RPMI7951 (cell line): Measurements from ENCODE around the gene OBSL1. TPM values are rescaled to one million over a fixed set of nuclear protein-coding genes. Genes with fewer than 3 reads are reported as not detected.
A peak's percentile ranks its signal among the peaks of the same experiment; 100 is the strongest.

ENCODE experiments used
- DNase-seq: peaks from one replicate; pipeline ENCODE4 v3.0.0-alpha.2; 2012; ENCODE audit warnings: low read depth
- total RNA-seq: library from RNA; depleted of rRNA; stranded (reverse); fragments of >200 nt; shearing (Covaris generic); gene quantifications from 2 replicates; pipeline ENCODE4 v1.2.3, GENCODE V29; 2014

Gene OBSL1
- total RNA-seq, 1 experiment from 2014 or later = 41.5 TPM

- DNase-seq = no peak
Measured at GRCh38 chr2:219549619-219550018, 21.7 kb downstream of the OBSL1 start.

- no peak for DNase-seq
Measured at GRCh38 chr2:219548990-219549389, 22.3 kb downstream of the OBSL1 start.

DNA sequence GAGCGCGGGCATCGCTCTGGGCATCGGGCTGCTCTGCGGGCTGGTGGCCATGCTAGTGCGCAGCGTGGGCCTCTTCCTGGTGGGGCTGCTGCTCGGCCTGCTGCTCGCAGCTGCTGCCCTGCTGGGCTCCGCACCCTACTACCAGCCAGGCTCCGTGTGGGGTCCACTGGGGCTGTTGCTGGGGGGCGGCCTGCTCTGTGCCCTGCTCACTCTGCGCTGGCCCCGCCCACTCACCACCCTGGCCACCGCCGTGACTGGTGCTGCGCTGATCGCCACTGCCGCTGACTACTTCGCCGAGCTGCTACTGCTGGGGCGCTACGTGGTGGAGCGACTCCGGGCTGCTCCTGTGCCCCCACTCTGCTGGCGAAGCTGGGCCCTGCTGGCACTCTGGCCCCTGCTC, 23.7 kb downstream of the OBSL1 start:
- no peak for DNase-seq

DNA sequence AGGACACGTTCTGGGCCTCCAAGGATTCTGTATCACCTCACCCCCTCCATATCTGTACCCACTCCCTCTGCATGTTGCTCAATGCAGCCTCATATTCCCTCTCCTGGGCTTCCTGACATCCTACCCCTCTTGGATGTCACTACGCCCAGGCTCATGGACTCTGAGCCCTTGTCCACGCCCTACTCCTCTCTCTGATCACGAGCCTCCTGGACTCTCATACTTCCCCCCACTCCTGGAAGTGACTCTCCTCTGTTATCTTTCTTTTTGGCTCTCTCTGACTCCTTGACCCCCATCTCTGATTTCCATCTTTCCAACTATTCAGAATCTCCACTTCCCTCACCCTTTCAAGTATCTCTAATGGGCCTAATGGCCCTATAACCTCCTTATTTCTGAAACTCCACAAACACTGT, 25.4 kb downstream of the OBSL1 start:
- DNase-seq = no peak

DNA sequence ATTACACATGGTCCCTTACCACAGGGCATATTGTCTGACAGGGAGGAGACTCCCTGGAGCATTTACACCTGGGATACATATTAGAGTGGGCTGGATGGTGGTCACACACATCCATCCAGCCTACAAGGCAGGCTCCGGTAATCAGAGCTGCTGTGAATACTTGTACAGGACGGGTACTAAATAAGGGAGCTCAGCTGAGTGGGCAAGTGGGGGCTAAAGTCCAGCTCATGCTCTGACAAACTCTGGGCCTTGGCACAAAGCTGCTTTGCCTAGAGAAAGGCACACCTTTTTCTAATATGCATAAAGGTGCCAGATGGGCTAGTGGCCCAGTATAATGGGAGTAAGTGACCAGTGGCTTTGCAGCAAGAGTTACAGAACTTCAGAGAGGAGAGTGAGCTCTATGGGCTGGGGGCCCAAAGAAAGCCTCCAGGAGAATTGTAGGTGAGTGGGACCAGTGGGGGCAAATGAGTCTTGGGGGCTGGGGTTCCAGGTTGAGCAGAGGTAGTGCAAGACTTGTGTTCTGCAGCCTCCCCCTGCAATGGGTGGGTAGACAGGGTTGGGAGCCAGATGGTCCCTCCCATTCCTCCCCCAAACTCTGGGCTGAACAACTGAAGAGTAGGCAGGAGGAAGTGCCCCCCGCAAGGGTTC, 25.9 kb downstream of the OBSL1 start:
- no peak for DNase-seq

DNA sequence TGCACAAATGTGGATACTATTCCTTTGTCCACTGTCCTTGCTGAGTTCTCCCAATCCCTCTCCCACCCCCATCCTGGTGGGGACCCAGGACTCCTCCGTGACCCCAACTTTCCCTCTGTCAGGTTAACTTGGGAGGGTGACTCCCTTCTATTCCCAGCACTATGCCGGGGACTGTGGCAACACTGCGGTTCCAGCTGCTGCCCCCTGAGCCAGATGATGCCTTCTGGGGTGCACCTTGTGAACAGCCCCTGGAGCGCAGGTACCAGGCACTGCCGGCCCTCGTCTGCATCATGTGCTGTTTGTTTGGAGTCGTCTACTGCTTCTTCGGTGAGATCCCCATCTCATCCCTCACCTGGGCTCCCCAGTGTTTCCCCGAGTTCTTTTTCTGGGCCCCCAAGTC, 26.8 kb downstream of the OBSL1 start:
- DNase-seq = no peak

- peak; percentile 99 for DNase-seq
Measured at GRCh38 chr2:219543596-219544358, 27.6 kb downstream of the OBSL1 start, which contains the start of the genes CHPF and TMEM198. Gene CHPF (minus strand): TSS chr2:219543809. CDS start chr2:219543538, 271 bp downstream. Gene TMEM198 (plus strand): TSS chr2:219544028. CDS start chr2:219544728, 700 bp downstream.

DNA sequence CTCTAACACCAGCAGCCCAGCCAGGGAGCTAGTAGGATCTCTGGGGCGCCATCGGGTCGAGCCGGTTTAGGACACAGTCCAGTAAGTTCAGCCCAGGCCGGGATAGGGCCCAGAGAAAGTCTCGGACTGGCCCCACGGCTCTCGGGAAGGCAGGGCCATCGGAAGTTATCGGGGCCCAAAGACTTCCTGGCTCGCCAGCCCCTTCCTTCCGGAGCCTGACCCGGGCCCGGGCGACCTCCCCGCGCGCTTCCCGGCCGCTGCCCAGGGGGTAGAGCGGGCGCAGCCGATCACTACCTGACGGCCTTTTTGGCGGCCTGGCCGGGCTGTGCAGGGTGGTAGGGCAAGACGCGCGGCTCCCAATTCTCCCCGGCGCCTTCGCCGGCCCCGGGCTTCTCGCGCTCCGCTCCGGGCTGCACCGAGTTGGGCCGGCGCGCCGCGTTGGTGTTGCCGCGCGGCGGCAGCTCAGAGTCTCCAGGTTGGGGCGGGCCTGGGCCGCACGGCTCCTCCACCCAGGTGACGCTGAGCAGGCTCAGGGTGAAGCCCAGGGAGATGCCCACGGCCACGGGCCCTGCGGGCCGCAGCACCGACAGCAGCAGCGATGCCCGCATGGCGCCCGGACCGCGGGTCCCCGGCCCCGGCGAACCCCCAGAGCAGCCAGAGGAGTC, 28.3 kb downstream of the OBSL1 start:
- peak; percentile 55 for DNase-seq

DNA sequence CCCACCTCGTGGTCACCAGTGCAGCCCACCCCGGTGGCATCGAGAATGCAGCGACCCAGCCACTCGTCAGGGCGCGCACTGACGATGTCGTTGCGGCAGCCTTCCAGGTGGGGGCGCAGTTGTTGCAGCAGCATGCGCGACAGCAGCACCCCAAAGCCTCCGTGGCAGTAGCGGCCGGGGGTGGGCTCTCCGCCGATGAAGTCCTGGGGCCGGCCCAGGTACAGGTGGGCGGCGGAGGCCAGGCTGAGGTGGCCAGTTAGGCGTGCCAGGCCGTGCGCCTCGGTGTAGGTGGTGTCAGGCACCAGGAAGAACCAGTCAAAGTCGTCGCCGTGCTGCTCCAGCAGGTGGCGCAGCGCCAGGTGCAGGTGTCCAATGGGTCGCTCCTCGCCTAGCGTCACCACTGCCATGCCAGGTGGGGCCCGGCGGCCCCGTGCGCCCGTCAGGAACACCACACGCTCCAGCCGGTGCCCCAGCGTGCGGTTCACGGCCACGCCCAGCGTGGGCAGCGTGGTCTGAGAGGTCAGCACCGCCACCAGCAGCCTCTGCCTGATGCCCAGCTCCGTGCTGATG, 29.6 kb downstream of the OBSL1 start:
- peak; percentile 52 for DNase-seq

DNA sequence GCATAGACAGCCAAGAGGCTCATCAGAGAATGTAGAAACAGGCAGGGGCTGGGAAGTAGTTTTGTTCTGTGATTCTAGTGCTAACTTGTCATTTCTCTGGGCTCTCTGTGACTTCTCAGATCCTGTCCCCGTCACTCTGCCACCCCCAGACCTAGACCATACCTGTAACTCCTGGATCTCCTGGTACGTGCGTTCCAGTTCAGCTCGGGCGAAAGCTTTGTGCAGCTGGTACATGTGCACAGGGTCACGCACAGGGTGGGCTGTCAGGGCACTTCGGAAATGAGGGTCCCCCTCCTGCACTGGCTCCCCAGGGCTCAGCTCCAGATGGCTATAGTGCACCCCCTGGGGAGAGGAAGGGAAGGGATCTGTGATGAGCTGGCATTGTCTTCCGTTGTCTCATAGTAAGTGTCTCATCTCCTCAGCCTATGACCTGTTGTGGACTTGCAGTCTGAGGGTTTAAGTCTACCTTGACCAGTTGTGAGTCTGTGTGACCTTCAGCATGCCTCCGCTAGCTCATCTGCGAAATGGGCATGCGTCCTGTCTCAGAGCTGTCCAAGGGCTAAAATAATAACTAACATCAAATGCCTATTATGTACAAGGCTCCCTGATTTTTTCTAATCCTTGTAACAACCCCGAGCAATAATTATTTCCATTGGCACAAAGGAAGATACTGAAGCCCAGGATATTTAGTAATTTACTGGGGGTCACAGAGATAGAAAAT, 30.4 kb downstream of the OBSL1 start:
- DNase-seq = no peak

GRCh38 chr2:219539926-219540678, 31.2 kb downstream of the OBSL1 start:
- DNase-seq = no peak

- no peak for DNase-seq
Measured at GRCh38 chr2:219538956-219539788, 32.2 kb downstream of the OBSL1 start.

DNA sequence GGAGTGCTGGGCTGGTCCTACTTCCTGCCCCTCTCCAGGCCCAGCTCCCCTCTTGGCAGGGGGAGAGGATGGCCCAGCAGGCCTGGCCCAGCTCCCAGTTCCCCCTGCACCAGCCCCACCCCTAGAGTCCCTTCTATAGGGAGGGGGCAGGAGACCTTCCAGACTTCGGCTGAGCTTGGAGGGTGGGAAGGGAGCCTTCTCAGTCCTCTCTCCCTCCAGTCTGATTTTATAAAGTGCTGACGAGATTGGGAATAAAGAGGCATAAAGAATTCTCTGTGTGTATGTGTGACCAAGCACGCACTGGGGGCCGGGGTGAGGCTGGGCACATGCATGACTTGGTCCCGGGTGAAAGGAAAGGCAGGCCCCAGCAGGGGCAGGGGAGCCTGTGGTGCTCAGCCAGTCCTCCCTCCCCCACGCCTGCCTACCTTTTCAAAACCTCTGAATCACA, 32.8 kb downstream of the OBSL1 start:
- DNase-seq = no peak

DNA sequence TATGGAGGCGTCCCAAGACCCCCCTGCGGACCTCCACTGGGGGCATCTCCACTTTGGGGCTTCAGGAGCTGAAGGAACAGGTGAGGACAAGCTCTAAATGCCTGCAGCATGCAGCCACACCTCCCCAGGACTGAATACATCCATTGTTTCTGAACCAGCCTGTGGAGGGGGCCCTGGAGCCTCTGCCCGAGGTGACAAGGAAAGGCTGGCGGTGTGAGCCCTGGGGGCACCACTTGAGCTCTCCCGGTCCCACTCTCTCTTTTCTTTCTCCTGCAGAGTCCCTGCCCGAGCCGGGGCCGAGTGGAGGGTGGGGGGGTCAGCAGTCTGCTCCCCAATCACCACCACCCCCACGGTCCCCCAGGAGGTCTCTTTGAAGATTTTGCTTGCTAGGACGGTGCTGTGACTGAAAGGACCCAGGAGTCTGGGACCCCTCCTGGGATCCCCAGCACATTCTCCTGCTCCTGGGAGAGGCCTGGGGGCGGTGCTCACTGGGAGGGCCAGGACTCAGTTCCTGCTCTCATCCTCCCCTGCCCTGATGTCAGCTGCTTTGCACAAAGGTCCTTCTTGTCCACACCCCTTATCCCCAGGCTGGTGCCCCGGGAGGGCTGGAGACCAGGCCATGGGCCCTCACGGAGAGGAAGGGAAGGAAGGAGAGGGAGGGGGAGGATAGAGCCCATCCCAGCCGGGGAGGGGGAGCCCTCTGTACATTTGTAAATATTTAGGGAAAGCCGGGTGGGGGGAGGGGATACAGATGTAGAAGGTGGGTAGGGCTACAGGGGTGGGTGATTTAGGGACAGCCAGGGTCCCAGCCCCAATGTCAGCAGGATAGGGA, 33.5 kb downstream of the OBSL1 start:
- no peak for DNase-seq

- no peak for DNase-seq
Measured at GRCh38 chr2:219536967-219537366, 34.4 kb downstream of the OBSL1 start.

DNA sequence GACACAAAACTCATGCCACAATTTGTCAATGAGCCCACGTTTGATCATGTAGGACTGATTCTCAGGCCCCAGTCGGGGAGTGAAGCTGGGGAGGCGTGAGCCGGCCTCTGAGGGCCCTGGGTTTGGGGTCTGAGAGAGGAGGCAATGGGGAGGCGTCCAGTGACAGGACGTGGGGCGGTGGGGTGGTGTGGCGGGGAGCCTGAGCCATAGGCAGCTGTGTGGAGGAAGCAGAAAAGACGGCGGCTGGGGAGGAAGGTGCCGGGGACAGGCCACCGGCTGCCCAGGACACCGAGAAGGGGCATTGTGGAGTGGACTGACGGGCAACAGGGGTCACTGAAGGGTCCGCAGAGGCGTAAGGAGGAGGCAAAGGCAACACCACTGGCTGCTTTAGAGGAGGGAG, 34.9 kb downstream of the OBSL1 start:
- no peak for DNase-seq

GRCh38 chr2:219533930-219534661, 37.2 kb downstream of the OBSL1 start:
- DNase-seq = no peak

- no peak for DNase-seq
Measured at GRCh38 chr2:219532378-219532649, 39.0 kb downstream of the OBSL1 start.
